Activated CD4-positive, CD25-positive, alpha-beta regulatory T cell (primary cell): ENCODE results near the gene FERMT1.

Source experiments
- DNase-seq, 4 experiments: peaks; one replicate each; lab custom pipeline; 2025; lab: John Stamatoyannopoulos, UW

Gene FERMT1, protein sequence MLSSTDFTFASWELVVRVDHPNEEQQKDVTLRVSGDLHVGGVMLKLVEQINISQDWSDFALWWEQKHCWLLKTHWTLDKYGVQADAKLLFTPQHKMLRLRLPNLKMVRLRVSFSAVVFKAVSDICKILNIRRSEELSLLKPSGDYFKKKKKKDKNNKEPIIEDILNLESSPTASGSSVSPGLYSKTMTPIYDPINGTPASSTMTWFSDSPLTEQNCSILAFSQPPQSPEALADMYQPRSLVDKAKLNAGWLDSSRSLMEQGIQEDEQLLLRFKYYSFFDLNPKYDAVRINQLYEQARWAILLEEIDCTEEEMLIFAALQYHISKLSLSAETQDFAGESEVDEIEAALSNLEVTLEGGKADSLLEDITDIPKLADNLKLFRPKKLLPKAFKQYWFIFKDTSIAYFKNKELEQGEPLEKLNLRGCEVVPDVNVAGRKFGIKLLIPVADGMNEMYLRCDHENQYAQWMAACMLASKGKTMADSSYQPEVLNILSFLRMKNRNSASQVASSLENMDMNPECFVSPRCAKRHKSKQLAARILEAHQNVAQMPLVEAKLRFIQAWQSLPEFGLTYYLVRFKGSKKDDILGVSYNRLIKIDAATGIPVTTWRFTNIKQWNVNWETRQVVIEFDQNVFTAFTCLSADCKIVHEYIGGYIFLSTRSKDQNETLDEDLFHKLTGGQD

DNA sequence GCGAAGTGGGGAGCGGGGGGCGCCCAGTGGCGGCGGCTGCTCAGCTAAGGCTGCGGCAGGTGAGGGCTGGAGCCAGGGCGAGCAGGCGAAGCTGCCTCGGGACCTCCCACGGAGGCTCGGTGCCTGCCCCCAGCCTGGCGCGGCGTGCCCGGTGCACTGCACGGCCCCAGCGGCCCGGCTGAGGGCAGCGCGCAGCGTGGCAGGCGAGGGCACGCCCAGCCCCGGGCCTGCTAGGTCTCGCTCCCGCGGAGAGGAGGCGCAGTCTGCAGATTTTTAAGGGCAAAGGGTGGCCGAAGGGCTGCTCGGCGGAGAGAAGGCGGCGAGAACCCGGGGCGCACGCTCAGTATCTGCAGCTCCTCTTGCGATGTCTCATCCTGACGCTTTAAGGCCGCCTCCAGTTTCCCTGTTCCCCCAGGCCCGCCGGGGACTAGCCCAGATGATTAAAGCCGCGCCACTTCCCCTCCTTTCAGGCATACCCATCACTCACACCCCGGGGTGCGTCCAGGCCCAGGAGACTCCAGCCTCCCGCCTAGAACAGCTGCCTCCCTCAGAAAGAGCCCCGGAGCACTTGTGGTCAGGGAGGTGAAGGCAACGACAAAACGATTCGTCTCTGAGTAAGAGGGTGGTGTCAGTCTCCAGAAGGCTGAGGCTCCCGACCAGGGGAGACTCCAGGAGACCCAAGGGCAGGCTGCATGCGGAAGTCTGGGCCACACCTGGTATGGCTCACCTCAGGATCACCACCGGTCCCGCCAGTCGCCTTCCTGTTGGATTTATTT is at the start of gene FERMT1:
TSS of gene FERMT1 (minus strand) at position 158 of the 776 bp plus-strand sequence. CDS start 3,476 bp downstream, outside the sequence.
- DNase-seq: no peak

DNA sequence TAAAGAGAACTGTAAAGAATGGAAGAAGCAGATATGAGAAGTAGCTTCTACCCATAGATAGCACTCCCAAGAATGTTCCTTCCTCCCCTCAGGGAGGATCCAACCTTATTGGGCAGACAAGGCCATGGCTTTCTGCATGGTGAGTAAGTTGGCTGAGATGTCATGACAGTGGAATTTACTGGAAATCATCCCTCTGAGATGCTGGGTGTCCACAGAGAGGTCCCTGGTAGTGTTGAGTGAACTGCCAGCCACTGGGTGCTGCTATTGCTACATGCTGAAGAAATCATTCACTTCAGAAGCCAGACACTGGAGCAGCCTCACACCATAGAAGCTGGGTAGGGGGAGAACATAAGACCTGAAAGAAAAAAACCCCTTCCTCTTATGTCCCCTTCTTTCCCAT is 46.4 kb upstream of the FERMT1 start:
- no peak for DNase-seq

DNA sequence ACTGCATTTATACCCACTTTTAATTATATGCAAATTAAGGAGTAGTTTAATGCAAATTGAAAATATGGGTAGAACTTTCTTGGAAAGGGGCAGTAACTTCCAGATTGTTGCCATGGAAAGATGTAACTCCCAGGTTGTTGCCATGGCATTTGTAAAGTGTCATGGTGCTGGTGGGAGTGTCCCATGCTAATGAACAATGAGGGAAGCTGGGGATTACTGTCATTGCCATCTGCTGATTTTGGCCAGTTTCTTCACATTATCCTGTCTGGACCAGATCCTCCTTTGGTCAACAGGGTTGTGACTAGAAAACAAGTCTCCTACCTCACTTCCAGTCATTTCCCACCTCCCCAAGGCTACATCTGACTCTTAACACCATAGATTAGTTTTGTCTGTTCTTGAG is 45.4 kb upstream of the FERMT1 start:
- DNase-seq: no peak

DNA sequence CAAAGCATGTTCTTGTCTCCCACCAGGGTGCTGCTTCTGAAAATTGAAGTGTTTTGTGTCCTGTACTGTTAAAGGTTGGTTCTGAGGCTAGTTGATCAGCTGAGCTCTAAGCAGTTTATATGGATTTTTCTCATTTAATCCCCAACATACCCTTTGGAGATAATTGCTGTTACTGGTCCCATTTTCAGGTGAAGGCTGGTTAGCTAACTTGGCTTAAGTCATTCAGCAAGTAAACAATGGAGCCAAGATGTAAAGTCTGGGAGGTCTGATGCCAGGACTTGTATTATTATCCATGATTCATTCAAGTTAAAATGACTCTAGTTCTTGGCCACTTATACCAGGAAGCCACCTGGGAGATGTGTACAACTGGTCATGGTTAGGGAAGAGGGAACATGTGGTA is 42.5 kb upstream of the FERMT1 start:
- no peak for DNase-seq

DNA sequence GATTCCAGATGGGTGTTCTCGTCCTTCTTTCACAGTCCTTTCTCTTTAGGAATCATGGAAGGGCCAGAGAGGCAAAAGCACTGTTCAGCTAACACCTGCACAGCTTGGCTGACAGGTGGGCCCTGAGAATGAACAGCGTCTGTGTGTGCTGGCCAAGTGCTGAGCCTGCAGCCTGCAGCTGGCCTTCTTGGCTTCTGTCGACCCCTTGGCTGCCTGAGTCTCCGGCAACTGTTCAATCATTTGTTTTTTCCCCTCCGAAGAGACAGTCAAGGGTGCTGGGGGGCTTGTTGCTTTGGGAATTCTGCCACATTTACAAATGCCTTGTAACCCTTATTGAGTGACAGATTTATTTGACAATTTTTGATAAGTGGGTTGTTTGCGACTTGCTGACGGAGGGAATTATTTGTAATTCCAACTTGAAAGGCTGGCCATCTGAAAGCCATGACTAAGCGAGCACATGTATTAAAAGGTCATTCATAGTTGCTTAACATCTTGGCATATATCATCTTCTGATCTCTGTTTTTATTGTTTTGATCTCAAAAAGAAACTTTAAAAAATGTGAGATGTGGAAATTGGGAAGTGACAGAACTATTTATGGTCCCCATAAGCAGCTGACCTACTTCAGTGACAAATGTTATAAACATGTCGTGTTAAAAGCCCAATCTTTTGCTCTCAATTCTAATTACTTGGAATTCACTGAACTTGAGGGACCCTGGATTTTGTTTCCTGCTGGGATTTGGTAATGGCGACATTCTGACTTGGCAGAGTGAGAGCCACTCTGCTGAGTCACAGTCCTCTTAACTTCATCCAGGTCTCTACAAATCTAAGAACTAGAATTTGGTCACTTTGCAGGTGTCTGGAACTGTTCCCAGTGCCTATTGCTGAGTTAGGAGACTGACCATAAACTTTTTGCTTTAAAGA is 41.9 kb upstream of the FERMT1 start:
- DNase-seq: no peak

DNA sequence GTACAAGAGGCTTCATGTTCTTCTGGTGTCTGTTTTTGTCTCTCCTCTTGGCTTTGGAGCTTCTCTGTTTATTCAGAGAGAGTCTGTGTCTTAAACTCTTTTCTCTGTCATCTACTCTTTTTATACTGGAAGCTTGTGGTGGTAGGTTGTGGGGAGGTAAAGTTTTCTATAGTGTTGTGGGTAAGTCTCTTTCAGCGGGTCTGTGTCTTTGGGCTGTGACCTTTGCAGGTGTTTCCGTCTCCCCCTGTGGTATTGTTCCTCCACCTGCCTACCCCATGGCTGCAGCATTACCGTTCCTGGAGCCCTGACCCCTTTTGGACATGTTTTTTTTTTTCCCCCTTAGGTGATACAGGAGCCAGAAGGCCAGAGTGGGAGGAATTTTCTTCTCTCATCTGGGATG is 37.9 kb upstream of the FERMT1 start:
- no peak for DNase-seq

DNA sequence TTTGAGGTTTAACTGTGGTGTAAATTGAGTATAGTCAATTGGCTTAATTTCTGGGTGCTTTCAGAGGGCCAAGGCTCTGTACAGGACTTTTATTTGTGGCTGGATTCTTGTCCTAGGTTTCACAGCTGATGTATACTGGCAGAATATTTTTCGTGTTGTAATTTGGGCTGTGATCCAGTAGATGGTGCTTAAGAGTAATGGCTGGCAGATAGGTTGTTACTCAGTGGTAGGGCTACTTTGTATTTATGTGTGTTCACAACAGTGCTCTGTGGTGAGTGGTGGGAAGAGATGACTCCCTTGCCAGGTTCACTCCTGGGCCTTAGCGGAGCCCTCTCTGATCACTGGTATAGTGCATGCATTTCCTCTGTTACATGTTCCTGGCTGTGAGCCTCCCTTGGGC is 34.5 kb upstream of the FERMT1 start:
- DNase-seq: no peak

DNA sequence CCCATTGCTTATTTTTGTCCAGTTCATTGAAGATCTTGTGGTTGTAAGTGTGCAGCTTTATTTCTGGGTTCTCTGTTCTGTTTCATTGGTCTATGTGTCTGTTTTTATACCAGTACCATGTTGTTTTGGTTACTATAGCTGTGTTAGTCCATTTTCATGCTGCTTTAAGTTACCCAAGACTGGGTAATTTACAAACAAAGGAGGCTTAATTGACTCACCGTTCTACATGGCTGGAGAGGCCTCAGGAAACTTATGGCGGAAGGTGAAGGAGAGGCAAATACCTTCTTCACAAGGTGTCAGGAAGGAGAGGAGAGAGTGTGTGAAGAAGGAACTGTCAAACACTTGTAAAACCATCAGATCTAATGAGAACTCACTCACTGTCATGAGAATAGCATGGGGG is 29.9 kb upstream of the FERMT1 start:
- no peak for DNase-seq

DNA sequence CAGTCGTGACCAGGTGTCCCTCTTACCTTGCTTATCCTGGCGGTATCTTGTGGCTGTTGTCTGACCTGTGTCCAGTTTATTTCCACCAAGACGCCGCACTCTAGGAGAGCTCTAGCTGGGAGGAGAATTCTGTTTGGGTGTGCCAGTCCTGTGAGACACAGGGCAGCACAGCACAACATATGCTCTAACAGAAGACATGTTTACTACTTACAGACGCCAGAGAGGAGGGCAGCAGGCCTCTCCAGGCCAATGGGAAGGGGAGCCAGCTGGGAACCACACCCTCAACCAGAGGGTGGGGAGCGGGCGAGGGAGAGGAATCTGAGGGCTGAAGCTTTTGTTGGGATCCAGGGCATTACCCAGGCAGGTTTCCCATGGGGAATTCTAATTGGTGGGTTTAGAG is 25.2 kb upstream of the FERMT1 start:
- DNase-seq: no peak

DNA sequence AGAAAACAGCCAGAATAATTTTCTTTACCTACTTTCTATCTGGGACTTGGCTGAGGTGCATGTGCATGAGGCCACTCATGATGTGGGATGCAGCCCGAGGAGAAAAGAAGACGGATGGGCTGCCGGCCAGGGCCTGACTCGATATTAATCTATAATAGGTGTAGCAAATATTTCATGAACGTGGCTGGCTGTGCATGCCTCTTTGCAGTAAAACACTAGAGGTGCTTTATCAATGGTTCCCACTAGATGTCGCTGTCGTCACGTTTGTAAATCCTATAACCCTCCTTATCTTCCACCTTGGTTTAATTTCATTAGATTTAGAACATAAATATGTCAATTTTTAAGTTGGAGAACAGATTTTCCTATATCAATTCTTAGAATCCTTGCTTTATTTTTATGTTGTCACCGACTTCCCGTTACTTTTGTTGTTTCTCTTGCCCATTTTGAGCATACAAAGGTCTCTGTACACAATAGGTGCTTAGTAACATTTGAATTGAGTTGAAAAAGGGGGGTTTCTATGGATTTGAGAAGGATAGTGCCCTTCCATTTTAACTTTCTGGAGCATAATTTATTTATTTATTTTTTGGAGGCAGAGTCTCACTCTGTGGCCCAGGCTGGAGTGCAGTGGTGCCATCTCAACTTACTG is 19.6 kb upstream of the FERMT1 start:
- DNase-seq: peak in 2 of 4 experiments; percentile 8 to 13

DNA sequence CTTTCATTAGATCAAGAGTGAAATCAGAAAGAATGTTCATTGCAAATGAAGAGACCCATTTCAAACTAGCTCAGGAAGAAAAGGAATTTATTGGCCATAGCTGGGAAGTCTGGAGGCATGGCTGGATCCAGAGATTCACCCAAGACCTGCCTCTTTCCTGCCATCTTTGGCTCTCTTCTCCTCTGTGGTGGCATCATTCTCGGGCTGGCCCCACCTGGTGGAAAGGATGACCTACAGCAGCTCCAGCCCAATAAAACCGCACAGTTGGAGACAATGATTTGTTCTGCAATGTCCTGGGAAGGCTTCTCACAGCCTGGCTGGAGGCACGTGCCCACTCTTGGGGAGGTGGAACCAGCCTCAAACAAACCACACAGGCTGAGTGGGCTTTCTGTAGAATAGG is 18.1 kb upstream of the FERMT1 start:
- no peak for DNase-seq

DNA sequence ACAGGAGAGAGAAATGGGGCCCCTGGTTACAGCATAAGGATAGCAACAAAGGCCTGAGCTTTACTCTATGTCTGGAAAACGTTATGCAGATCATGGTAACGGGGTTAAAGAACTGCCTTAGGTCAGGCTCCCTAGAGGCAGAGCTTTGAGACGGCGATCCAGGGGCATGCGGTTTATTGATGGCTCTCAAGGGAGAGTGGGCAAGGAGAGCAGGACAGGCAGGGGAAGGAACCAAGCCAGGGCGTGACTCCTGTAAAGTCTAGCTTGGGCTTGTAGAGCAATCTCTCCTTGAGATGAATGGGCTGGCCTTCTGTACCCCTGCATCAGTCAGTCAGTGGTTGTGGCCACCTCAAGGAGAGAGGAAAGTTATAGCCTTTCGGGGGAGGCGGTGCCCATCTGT is 12.5 kb upstream of the FERMT1 start:
- no peak for DNase-seq

DNA sequence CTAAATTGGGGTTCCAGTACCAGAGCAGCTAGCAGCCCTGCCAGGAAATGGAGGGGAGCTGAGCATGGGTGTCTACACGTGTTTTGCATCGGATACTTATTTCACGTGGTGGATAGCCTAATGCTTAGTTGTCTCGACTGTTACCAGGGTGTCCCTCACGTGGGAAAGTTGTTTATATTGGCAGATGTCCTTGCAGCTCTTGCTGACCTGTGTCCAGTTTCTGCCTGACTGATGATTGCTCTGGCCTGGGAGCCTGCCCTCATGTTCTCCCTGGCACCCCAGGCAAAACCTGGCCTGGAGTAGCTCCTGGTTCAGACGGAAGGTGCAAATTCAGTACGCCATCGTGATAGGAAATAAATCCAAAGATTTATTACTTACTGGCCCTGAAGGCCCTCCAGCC is 11.8 kb upstream of the FERMT1 start:
- DNase-seq: no peak

DNA sequence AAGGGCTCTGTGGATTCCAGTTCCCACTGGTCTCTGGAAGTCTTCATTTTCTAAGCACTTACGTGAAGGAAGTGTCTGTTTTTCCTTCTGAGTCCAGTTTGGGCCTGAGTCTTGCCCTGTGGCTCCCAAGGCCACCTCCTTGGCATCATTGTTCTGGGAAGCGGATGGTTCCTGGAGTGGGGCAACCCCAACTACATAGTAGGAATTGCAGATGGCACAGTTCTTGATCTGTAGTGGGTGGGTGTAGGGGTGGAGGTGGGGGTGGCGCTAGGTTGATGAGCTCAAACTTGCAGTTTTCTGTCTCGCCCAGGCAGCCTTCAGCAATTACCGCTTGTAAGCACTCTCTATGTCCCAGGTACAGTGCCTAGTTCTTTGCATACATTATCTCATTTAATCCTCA is 7.2 kb upstream of the FERMT1 start:
- no peak for DNase-seq

DNA sequence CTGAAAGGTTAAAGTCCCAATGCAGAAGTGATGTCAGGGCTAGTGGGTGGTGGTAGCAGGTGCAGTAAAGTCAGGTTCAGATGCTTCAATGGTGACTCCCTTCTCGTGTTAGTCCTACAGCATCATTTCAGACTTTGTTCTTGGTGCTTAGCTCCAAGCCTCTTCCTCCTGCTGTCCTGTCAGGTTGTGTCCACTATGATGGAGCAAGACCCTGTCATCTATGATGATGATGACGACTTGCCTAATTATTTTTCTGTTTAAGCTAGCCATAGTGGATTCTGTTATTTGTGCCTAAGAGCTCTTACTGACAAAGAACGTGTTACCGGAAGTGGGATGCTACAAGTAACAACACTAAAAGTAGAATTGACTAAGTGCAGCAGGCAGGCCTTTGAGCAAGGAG is 5.0 kb upstream of the FERMT1 start:
- DNase-seq: no peak

DNA sequence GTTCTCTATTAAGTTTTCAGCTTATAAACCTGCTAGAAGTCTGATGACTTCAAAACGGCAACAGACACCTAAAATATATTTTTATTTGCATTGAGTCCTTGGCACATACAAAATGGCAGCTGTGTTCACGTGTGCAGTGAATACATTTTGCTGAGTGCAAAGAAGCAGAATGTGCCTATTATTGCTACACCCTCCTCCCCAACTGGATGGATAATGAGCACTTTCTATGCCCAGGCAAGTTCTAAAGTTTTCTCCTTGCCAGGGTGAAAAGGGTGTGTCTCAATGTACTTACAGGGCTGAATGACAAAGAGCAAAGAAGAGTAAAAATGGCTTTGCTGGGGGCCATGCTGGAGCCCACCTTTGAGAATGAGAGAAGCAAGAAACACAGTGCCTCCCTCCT is 4.0 kb upstream of the FERMT1 start:
- no peak for DNase-seq

DNA sequence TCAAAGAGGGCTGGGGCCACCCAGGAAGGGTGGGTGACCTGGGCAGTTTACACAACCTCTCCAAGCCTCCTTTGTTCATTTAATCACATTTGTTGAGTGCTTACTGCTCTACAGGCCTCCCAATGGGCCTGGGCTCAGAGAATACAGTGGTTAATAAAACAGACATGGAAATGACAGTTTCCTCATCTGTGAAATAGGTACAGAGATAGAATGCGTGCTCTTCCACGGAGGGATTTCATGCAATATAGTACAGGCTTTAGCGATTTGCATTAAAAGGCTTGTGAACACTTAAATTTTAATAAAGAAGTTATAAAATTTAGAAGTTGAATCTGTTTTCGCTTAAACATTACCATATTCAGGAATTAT is 802 bp upstream of the FERMT1 start:
- DNase-seq: no peak

DNA sequence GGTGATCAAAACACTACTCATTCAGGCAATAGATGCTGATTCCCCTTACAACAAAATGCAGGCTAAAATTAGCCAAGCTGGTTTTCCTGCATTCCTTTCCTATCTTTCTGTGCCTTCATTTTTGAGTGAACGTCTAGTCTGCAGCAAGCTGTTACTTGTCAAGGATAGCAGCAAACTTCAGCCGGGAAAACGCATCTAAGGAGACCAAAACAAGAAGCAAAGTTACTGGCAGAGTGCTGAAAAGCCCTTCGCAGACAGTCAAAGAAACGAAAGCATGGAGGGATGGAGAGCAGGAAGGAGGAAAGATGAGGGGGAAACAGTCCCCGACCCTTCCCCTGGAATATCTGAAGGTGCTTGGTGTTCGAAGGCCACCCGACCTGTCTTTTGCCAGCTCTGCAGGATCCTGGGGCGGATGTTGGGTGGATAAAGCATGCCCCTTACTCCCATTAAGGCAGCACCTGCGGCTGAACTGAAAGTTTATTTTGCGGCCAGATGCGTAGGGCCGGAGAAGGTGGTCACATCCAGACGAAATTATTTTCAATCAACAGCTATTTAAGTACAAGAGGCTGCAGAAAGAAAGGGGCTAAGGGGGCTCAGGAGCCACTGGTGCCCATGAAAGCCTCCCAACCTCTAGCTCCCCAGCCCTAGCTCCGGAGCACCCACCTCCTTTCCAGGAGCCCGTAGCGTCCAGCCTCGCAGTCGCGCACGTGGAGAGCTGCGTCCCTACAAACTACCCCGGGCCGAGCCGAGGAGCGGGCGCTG is 538 bp downstream of the FERMT1 start:
- DNase-seq: no peak

DNA sequence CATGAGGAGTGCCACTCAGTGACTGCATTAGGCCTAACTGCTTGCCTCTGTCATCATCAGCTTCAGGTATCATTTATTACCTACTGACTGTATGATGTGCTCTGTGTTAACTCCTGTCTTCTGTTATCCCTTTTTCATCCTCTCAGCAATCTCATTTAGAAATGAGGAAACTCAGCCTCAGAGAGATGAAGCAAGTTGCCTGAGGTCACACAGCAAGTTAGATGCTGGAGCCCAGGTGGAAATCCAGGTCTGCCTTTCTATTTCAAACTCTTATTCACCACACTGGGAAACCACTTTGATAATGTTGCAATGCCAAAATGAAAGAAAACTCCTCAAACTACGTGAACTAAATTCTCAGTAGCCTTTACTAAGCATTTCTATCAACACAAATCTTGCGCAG is 1.3 kb downstream of the FERMT1 start:
- DNase-seq: no peak

DNA sequence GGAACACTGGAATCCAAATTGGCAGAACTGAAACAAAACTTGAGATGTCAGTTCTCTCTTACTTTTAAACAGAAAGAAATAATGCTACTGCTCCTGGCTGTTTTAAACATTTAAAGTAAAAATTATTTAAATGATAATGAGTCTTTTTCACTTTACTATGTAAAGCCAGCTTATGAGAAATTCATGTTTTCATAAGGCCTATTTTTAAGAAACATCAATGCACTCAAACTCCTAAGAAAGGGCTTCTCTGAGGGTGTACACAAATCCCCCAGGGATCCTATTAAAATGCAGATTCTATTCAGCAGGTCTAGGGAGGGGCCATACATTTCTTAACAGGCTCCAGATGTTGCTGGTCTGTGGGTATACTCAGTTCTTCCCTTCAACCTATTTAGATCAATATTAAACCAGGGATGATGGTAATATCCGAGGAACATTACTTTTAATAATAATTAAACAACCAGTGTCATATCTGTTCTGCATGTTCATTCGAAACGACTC is 2.3 kb downstream of the FERMT1 start:
- DNase-seq: no peak
